GM23338 (cell line): ENCODE measurements around the gene PRDM11. TPM values are rescaled to one million over a fixed set of nuclear protein-coding genes. Genes with fewer than 3 reads are reported as not detected.

Experiments
- ATAC-seq: fragments of 200-7000 bp; cut with Tn5 transposase; 3 replicates; pipeline ENCODE4 v1.9.1; 2020
- DNase-seq: peaks from one replicate; pipeline ENCODE4 v3.0.0-alpha.2; 2015; ENCODE audit warnings: low spot score
- H2AFZ ChIP-seq: fragments of 200-600 bp; sonication (generic); 2 replicates; pipeline ENCODE4 v1.8.0; 2016; ENCODE audit warnings: antibody characterized with exemption, mild to moderate bottlenecking, moderate library complexity
- H3F3A ChIP-seq: fragments of 200-600 bp; sonication (generic); replicated peaks from 2 replicates; pipeline ENCODE4 v1.8.0; 2017; ENCODE audit warnings: antibody characterized with exemption, mixed run types, low read depth
- H3K27ac ChIP-seq: fragments of 200-600 bp; sonication (generic); 2 replicates; pipeline ENCODE4 v1.6.1; 2016; ENCODE audit warnings: low read depth
- H3K27me3 ChIP-seq: fragments of 200-600 bp; sonication (generic); 2 replicates; pipeline ENCODE4 v1.8.0; 2016; ENCODE audit warnings: mild to moderate bottlenecking, mixed run types, moderate library complexity; ENCODE audit not compliant: insufficient read depth
- H3K36me3 ChIP-seq: fragments of 200-600 bp; sonication (generic); 2 replicates; pipeline ENCODE4 v1.8.0; 2016; ENCODE audit warnings: mild to moderate bottlenecking; ENCODE audit not compliant: insufficient read depth
- H3K4me1 ChIP-seq: fragments of 200-600 bp; sonication (generic); 2 replicates; pipeline ENCODE4 v1.8.0; 2016; ENCODE audit warnings: mild to moderate bottlenecking, moderate library complexity; ENCODE audit not compliant: insufficient read depth
- H3K4me2 ChIP-seq: fragments of 200-600 bp; sonication (generic); 2 replicates; pipeline ENCODE4 v1.7.1; 2017; ENCODE audit warnings: mixed run types
- H3K4me3 ChIP-seq: fragments of 200-600 bp; sonication (generic); 2 replicates; pipeline ENCODE4 v1.6.1; 2016; ENCODE audit warnings: mixed run types
- H3K79me2 ChIP-seq: fragments of 200-600 bp; sonication (generic); replicated peaks from 2 replicates; pipeline ENCODE4 v1.8.0; 2017; ENCODE audit warnings: mild to moderate bottlenecking; ENCODE audit not compliant: insufficient read depth
- H3K9me2 ChIP-seq: fragments of 200-600 bp; sonication (generic); 2 replicates; pipeline ENCODE4 v1.8.0; 2017; ENCODE audit not compliant: insufficient read depth
- H4K20me1 ChIP-seq: fragments of 200-600 bp; sonication (generic); replicated peaks from 2 replicates; pipeline ENCODE4 v1.8.0; 2017; ENCODE audit warnings: mild to moderate bottlenecking; ENCODE audit not compliant: insufficient read depth
- H3K27ac Mint-ChIP-seq: 2 replicates; pipeline ENCODE4 v1.8.0; 2020; ENCODE audit warnings: inconsistent platforms, mild to moderate bottlenecking, moderate library complexity, mixed read lengths
- H3K27me3 Mint-ChIP-seq: 3 replicates; pipeline ENCODE4 v1.8.0; 2022; ENCODE audit warnings: low read depth, mild to moderate bottlenecking, moderate library complexity, mixed read lengths, inconsistent platforms; ENCODE audit not compliant: insufficient read depth, poor library complexity
- H3K36me3 Mint-ChIP-seq: 3 replicates; pipeline ENCODE4 v1.8.0; 2021; ENCODE audit warnings: low read depth, mild to moderate bottlenecking, inconsistent platforms, moderate library complexity, mixed read lengths
- H3K4me1 Mint-ChIP-seq: 3 replicates; pipeline ENCODE4 v1.8.0; 2020; ENCODE audit warnings: mild to moderate bottlenecking, inconsistent platforms, mixed read lengths
- H3K4me3 Mint-ChIP-seq: 3 replicates; pipeline ENCODE4 v1.8.0; 2021; ENCODE audit warnings: moderate library complexity, mild to moderate bottlenecking, inconsistent platforms, mixed read lengths
- H3K9me3 Mint-ChIP-seq: 3 replicates; pipeline ENCODE4 v1.8.0; 2020; ENCODE audit warnings: moderate library complexity, mild to moderate bottlenecking, inconsistent platforms, mixed read lengths
- CREB1 ChIP-seq: fragments of 250-450 bp; sonication (Bioruptor Pico); IDR thresholded peaks from 2 replicates; pipeline ENCODE4 v1.5.0; 2020; ENCODE audit warnings: low read depth, mild to moderate bottlenecking, moderate library complexity
- CTCF ChIP-seq, 2 experiments: fragments of 200-600 bp in 1 of 2; sonication (generic) in 1 of 2; conservative IDR thresholded peaks; 2 replicates each; pipeline versions ENCODE4 v1.5.1 to v1.6.1; 2016 to 2017; ENCODE audit warnings: antibody characterized with exemption in 2 of 2, low read depth in 2 of 2, mild to moderate bottlenecking in 2 of 2, moderate library complexity in 1 of 2
- EZH2 ChIP-seq: fragments of 200-600 bp; sonication (generic); IDR thresholded peaks from one replicate; pipeline ENCODE4 v1.8.0; 2017; ENCODE audit warnings: antibody characterized with exemption, mild to moderate bottlenecking, low read depth; ENCODE audit not compliant: unreplicated experiment
- EZH2phosphoT487 ChIP-seq: fragments of 200-600 bp; sonication (generic); IDR thresholded peaks from one replicate; pipeline ENCODE4 v1.8.1; 2018; ENCODE audit warnings: antibody characterized with exemption; ENCODE audit not compliant: unreplicated experiment
- JUNB ChIP-seq: IDR thresholded peaks from one replicate; pipeline ENCODE4 v1.6.1; 2016; ENCODE audit warnings: antibody characterized with exemption; ENCODE audit not compliant: unreplicated experiment
- NANOG ChIP-seq: IDR thresholded peaks from 2 replicates; pipeline ENCODE4 v1.6.1; 2016; ENCODE audit warnings: antibody characterized with exemption, borderline replicate concordance
- POLR2AphosphoS5 ChIP-seq: IDR thresholded peaks from 2 replicates; pipeline ENCODE4 v1.6.1; 2016; ENCODE audit warnings: antibody characterized with exemption, low read depth
- REST ChIP-seq: IDR thresholded peaks from one replicate; pipeline ENCODE4 v1.6.1; 2018; ENCODE audit warnings: antibody characterized with exemption; ENCODE audit not compliant: unreplicated experiment
- STAT1 ChIP-seq: IDR thresholded peaks from one replicate; pipeline ENCODE4 v1.6.1; 2016; ENCODE audit warnings: antibody characterized with exemption; ENCODE audit not compliant: unreplicated experiment
- ZNF114 ChIP-seq: fragments of 250-450 bp; sonication (Bioruptor Pico); IDR thresholded peaks from 2 replicates; pipeline ENCODE4 v1.5.0; 2020; ENCODE audit warnings: mild to moderate bottlenecking, moderate library complexity
- ZNF331 ChIP-seq: fragments of 250-450 bp; sonication (Bioruptor Pico); IDR thresholded peaks from 2 replicates; pipeline ENCODE4 v1.5.0; 2020; ENCODE audit warnings: low read depth, mild to moderate bottlenecking, moderate library complexity
- ZNF462 ChIP-seq: fragments of 250-450 bp; sonication (Bioruptor Pico); IDR thresholded peaks from 2 replicates; pipeline ENCODE4 v1.5.0; 2020; ENCODE audit warnings: mild to moderate bottlenecking, moderate library complexity
- polyA plus RNA-seq: library from polyadenylated mRNA; unstranded; fragments of >200 nt; fragmentation: Nextera tagmentation; extraction: Ambion mirVana; gene quantifications from 2 replicates; pipeline ENCODE4 v1.2.1, GENCODE V29; 2016
- total RNA-seq: library from RNA; depleted of rRNA; stranded (reverse); fragments of >200 nt; shearing (Covaris generic); gene quantifications from 2 replicates; pipeline ENCODE4 v1.2.3, GENCODE V29; 2014

Gene PRDM11
- total and polyA plus RNA-seq, 2 experiments from 2014 or later: 0.97 to 10.4 TPM

- no peak for TF ChIP-seq ZNF462 (CRISPR knock-in tag)
- TF ChIP-seq CTCF (conservative IDR thresholded peaks at IDR 0.05; ENCODE audit: low read depth in 2 of 2): no peak
- no peak for TF ChIP-seq JUNB
Measured at GRCh38 chr11:45168366-45169130, 22.1 kb downstream of the PRDM11 start (continued).

GRCh38 chr11:45169310-45170072 lies 23.1 kb downstream of the PRDM11 start:
- H3K27me3 Mint-ChIP-seq: peaks cover 5% of the 10 kb centered on the region
- TF ChIP-seq JUNB (no peak), STAT1 (no peak), EZH2phosphoT487 (no peak), NANOG (no peak), REST (no peak), ZNF114 (no peak), POLR2AphosphoS5 (no peak), EZH2 (no peak), ZNF331 (CRISPR knock-in tag) (no peak), CREB1 (no peak)

More at GRCh38 chr11:45169310-45170072, 23.1 kb downstream of the PRDM11 start:
- Histone ChIP-seq H3F3A (no peaks in the 10 kb centered on the region), H3K36me3 (no peaks in the 10 kb centered on the region), H3K79me2 (0 out of 2 replicates have a peak, but pooled peaks cover 2% of the 10 kb centered on the region), H3K27me3 (no peaks in the 10 kb centered on the region), H3K9me2 (no peaks in the 10 kb centered on the region), H2AFZ (no peak overlapping the region), H3K27ac (no peak overlapping the region), H3K4me3 (no peak overlapping the region), H3K4me2 (no peak overlapping the region), H4K20me1 (peaks cover 5% of the 10 kb centered on the region; the same call in 1 of the 2 replicates), H3K4me1 (no peaks in the 10 kb centered on the region)
- Mint-ChIP-seq H3K4me1 (peaks cover 13% of the 10 kb centered on the region; the same call in 2 of the 3 replicates), H3K36me3 (no peaks in the 10 kb centered on the region), H3K4me3 (no peak overlapping the region), H3K9me3 (no peaks in the 10 kb centered on the region), H3K27ac (no peak overlapping the region)
- DNase-seq: no peak
- no peak for ATAC-seq
